ENCODE measurements around the gene SMOC2.
"Not testable (repeated sequence)": the region's sequence is repeated elsewhere in the genome, so short reads cannot be mapped to it uniquely, and the experiment has no call there.

Gene SMOC2

DNA sequence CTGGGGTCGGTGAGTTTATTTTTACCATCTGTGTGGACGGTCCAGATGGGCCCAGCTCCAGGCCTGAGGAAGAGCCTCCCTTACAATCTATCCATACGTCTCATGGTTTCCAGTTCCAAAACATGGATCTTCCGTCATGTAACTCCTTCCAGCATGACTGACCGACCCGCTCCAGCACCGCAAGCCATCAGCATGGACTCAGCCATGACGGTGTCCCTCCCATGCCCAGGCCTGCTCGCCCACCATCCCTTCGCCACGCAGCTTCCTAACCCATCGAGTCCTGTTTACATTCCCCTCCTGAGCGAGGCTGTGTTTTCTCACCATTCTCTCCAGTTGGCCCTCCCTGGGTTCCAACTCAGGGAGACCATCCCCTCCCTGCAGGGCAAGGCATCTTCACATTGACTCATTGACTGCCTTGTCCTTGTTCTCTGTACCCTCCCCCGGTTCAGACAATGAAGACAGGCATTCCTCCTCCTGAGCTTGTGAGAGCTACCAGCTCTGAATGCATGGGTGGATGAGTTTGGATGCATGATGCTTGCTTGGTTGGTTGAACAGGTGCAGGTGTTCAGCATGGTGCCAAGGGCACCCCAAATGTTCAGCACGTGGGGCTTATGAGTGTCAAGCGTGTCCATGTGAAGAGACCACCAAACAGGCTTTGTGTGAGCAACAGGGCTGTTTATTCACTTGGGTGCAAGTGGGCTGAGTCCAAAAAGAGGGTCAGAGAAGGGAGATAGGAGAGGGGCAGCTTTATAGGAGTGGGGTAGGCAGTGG is 235.8 kb downstream of the SMOC2 start:
- DNase-seq: peak in 3 of 42 donors; percentile 3 to 12 (median 7)
- intact Hi-C loops (cut with DNase I): no loop called here

- intact Hi-C loops (cut with DNase I): not testable (repeated sequence)
- peak in 4 of 42 donors; percentile 1 to 34 (median 13) for DNase-seq
Observed at GRCh38 chr6:168677323-168677781, 236.4 kb downstream of the SMOC2 start.

DNA sequence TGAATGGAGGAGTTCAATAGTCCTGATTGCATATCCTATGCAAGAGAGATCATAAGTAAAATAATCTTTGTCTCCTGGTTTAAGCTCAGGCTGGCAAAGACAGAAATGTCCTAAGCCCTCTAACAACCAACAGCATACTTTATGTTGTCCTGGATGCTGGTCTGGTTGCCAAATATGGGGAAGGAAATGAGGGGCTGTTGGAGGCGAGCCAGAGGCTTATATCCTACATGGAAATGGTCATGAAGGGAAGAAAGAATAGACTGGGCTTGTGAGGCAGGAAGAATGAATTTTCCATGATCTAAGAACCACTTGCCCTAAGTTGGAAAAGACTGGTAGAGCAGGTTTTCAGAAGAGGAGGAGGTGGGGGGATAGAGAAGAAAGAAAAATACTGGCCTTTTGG is 237.1 kb downstream of the SMOC2 start:
- DNase-seq: peak in 2 of 42 donors; percentile 6 to 9
- intact Hi-C loops (cut with DNase I): no loop called here

GRCh38 chr6:168678588-168678987 is 237.6 kb downstream of the SMOC2 start:
- DNase-seq: peak in 2 of 42 donors; percentile 9 to 16
- intact Hi-C loops (cut with DNase I): no loop called here

DNA sequence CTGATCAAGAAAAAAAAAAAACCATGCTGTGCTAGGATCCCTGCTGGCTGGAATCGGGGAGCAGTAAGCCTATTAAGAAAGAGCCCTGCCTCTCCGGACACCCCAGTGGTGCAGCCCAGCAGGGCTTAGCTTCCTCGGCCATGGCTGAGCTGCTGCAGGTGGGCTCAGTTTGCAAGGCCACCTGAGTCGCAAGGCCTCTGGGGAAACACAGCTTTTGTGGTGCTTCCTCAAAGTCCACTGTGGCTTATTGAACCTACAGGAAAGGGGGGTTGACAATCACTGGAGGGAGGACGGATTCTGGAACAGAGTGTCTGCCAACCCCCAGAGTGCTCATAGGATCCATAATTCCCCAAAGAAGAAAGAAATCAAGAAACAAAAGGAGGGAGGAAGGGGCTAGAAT is 240.8 kb downstream of the SMOC2 start:
- intact Hi-C loops (cut with DNase I): no loop called here
- DNase-seq: peak in 3 of 42 donors; percentile 9 to 24 (median 12)

DNA sequence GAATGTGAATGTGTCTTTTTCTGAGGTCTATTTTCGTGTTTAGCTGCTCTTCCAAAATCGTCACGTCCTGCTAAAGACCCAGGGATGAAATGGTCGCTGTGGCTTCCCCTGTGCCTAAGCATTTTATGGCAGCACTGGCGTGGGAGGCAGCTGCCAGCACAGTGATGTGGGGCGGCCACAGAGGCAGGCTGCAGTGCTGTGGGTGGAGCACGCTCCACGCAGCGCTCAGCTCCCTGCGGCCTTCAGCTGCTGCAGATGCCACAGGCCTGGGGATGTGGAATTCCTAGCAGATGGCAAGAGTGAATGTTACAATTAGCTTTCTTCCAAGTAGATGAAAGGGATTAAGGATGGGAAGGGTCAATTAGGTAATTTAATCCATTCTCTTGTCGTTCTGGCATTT is 242.6 kb downstream of the SMOC2 start:
- intact Hi-C loops (cut with DNase I): no loop called here
- DNase-seq: peak; percentile 10 to 82 (median 58)

DNA sequence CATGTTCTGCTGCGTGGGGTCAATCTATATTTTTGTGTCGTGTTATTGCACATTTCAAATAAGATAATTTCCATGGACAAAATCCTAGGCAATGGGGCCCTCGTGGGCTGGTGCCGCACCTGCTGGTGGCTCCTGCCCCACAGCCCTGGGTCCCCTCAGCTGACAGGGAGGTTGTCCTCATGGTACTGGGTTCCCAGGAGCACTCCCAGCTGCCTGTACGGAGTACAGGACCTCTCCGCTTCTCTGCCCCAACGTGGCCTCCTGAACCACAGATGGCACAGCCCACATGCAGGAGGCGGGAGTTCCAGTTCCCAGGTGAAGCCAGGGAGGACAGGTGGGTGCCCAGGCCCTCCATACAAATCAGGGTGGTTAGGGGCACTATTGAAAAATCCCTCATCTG is 243.5 kb downstream of the SMOC2 start:
- DNase-seq: peak in 2 of 42 donors; percentile 25 to 32
- intact Hi-C loops (cut with DNase I): no loop called here

- intact Hi-C loops (cut with DNase I): no loop called here
- DNase-seq: peak in 1 of 42 donors; percentile 26
Observed at GRCh38 chr6:168684906-168685305, 243.9 kb downstream of the SMOC2 start.

- DNase-seq: peak in 1 of 42 donors; percentile 27
- intact Hi-C loops (cut with DNase I): no loop called here
Observed at GRCh38 chr6:168686029-168686738, 245.2 kb downstream of the SMOC2 start.

- peak in 2 of 42 donors; percentile 18 to 25 for DNase-seq
- intact Hi-C loops (cut with DNase I): no loop called here
Observed at GRCh38 chr6:168686831-168687730, 246.1 kb downstream of the SMOC2 start.

- DNase-seq: no peak
- intact Hi-C loops (cut with DNase I): no loop called here
Observed at GRCh38 chr6:168690271-168690670, 249.3 kb downstream of the SMOC2 start.

DNA sequence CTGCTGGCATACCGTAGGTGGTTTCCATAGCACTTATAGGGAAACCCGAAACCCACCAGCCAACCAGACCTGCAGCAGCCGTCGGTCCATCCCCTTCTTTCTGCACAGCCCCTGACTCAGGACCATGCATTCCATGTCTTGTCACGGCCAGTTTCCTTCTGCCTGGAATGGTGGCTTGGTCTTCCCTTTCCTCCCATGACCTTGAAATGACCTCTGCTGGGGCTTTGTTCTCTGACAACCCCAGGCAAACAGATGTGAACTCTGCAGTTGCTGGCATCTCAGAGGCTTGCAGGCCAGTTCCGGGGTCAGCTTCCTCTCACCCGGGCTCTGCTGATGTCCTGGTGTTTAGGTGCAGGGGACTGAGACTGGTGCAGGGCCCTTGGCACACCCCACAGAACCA is 250.8 kb downstream of the SMOC2 start:
- intact Hi-C loops (cut with DNase I): no loop called here
- no peak for DNase-seq

GRCh38 chr6:168692193-168692914 is 251.4 kb downstream of the SMOC2 start:
- DNase-seq: peak in 1 of 42 donors; percentile 15
- intact Hi-C loops (cut with DNase I): no loop called here

- intact Hi-C loops (cut with DNase I); DNase-seq: not testable (repeated sequence)
Observed at GRCh38 chr6:168692915-168693257, 251.9 kb downstream of the SMOC2 start.

DNA sequence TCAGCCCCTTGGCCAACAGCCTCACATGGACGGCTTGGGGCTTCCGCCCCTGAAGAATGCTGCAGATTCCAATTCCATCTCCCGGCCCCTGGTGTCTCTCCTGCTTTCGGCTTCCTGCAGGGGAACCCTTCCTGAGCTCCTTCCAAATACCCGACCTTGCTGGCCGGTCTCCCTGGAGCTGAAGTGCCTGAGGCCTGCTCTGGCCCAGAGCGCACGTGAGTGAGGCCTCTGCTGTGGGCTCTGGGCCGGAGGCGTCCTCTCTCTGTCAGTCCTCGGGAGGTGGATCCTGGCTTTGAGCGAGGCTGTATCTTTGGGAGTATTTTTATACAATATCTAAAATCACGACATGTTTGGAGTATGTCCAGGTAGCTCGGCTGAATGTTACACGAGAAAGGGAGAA is 253.8 kb downstream of the SMOC2 start:
- DNase-seq; intact Hi-C loops (cut with DNase I): not testable (repeated sequence)

GRCh38 chr6:168695701-168696100 is 254.7 kb downstream of the SMOC2 start:
- intact Hi-C loops (cut with DNase I): no loop called here
- no peak for DNase-seq

DNA sequence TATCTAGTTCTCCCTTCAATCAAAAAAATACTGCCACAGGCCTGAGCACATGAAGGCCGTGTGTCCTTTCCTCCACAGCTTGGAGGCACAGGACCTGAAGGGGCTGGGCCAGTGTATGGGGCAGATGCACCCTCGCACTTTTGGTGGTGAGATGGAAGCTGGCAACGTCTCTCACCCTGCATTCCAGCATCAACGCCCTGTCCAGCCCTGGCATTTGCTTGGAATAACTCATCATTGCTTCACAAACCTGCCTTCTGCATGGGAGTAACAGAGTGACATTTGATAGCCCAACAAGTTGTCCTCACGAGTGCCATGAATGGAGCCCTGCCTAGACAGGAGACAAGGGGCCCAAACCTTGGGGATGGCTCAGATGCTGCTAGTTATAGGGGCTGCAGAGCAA is 257.9 kb downstream of the SMOC2 start:
- DNase-seq: no peak
- intact Hi-C loops (cut with DNase I): no loop called here

- DNase-seq: peak; percentile 29 to 81 (median 60)
- intact Hi-C loops (cut with DNase I): no loop called here
Observed at GRCh38 chr6:168699631-168700295, 258.8 kb downstream of the SMOC2 start.
